ACHN (cell line): ENCODE data around the gene CXCL9.
A peak's percentile ranks its signal among the peaks of the same experiment; 100 is the strongest.
"Not testable (repeated sequence)": the region's sequence is repeated elsewhere in the genome, so short reads cannot be mapped to it uniquely, and the experiment has no call there.

ENCODE experiments used
- DNase-seq: peaks from one replicate; pipeline ENCODE4 v3.0.0-alpha.2; 2015
- in situ Hi-C: cut with HindIII; loops from 2 replicates; pipeline ENCODE4 v1.10.0; 2017; ENCODE audit warnings: low sequenced_read_pairs, low pct_ligation_motif_present, low pct_unique_long_range_greater_than_20kb

Gene CXCL9

GRCh38 chr4:76007089-76007862, at the start of gene CXCL9:
TSS of gene CXCL9 (minus strand) at chr4:76007509. CDS start at chr4:76007449, 60 bp downstream.
- in situ Hi-C loops, result no loop called here

DNA sequence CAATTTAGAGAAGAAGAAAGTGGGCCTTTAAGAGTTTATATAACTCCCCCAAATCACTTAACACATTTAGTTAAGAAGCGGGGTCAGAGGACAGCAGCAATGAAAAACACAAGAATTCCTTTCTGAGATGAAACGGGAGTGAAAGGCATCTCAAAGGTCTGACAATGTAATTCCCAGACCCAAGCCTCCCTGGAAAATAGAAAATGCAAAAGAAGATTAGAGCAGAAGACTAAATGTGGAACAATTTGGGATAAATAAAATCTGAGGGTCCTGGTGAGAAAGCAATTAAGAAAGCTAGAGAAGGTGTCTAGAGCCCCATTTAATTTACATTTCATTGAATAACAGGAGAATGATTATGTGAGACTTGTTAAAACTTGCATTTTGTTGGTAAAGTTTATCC, 48.1 kb upstream of the CXCL9 start:
- in situ Hi-C loops, result no loop called here
- no peak for DNase-seq

More at GRCh38 chr4:76007089-76007862, at the start of gene CXCL9:
- no peak for DNase-seq

DNA sequence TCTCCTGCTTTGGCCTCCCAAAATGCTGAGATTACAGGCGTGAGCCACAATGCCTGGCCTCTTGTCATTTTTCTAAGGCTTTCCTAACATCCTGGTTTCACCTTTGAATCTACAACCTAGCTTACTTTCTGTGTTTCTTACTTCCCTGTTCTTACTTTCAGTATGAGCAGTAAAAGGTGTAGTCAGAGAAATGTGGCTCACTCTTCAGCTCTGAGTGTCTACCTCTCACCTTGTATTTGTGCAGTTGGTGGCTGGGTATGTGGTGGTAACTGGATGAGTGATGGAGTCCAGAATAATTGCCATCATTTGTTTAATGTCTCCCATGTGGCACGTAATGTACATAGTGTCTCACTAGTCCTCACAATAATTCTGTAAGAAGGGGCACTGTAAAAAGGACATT, 47.7 kb upstream of the CXCL9 start:
- in situ Hi-C loops, result no loop called here
- no peak for DNase-seq

GRCh38 chr4:76053730-76054129, 46.4 kb upstream of the CXCL9 start:
- no peak for DNase-seq
- in situ Hi-C loops, result no loop called here

DNA sequence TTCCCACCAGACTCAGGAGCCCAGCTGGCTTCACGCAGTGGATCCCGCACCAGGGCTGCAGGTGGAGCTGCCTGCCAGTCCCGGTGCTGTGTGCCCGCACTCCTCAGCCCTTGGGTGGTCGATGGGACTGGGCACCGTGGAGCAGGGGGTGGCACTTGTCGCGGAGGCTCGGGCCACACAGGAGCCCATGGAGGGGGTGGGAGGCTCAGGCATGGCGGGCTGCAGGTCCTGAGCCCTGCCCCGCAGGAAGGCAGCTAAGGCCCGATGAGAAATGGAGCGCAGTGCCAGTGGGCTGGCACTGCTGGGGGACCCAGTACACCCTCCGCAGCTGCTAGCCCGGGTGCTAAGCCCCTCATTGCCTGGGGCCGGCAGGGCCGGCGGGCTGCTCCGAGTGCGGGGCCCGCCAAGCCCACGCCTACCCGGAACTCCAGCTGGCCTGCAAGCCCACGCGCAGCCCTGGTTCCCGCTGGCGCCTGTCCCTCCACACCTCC, 43.3 kb upstream of the CXCL9 start:
- DNase-seq, in situ Hi-C loops: not testable (repeated sequence)

- in situ Hi-C loops, DNase-seq: not testable (repeated sequence)
Observed at GRCh38 chr4:76049860-76050416, 42.6 kb upstream of the CXCL9 start.

GRCh38 chr4:76044686-76045085, 37.4 kb upstream of the CXCL9 start:
- DNase-seq, in situ Hi-C loops: not testable (repeated sequence)

DNA sequence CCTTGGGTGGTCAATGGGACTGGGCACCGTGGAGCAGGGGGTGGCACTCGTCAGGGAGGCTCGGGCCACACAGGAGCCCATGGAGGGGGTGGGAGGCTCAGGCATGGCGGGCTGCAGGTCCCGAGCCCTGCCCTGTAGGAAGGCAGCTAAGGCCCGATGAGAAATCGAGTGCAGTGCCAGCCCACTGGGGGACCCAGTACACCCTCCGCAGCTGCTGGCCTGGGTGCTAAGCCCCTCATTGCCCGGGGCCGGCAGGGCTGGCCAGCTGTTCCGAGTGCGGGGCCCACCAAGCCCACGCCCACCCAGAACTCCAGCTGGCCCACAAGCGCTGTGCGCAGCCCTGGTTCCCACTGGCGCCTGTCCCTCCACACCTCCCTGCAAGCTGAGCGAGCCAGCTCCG, 36.0 kb upstream of the CXCL9 start:
- in situ Hi-C loops, DNase-seq: not testable (repeated sequence)

- in situ Hi-C loops, DNase-seq: not testable (repeated sequence)
Observed at GRCh38 chr4:76042241-76042998, 35.1 kb upstream of the CXCL9 start.

DNA sequence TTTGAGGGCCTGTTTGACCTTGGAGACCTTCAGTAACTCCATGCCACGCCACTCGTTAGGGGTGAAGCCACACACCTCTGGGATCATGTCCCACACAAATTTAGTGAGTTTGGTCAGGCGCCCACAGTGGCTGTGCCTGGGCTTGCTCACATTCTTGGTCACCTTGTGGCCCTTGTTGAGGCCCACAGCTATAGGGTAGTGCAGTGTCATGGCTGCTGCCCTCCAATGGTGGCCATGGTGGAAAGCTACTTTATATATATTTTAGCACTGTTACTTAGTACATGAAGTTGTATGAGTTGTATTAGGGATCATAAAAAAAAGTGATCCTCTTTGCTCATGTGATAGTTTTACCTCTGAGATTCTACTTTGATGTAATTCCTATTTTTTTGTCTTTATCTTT, 29.5 kb upstream of the CXCL9 start:
- in situ Hi-C loops, result no loop called here

GRCh38 chr4:76035799-76036380, 28.6 kb upstream of the CXCL9 start, which contains the start of gene CXCL11:
TSS of gene CXCL11 (minus strand) at chr4:76036070. CDS start at chr4:76035987, 83 bp downstream.
- in situ Hi-C loops, result no loop called here
- no peak for DNase-seq

More for the DNA sequence above, 29.5 kb upstream of the CXCL9 start:
- no peak for DNase-seq

DNA sequence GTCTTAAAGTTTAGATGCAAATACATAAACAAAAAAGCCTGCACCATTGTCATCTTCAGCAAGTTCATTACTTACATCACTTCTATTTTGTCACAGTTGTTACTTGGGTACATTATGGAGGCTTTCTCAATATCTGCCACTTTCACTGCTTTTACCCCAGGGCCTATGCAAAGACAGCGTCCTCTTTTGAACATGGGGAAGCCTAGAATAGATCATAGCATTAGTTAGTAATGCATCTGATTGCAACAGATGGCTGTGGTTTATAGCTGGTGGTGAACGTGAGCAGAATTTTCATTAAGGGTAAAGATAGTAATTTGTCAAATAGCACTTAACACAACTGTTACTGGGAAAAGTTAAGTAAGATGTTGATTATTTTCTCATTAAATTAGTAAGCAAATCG, 27.8 kb upstream of the CXCL9 start:
- in situ Hi-C loops, result no loop called here
- DNase-seq, result no peak

GRCh38 chr4:76029300-76029699, 22.0 kb upstream of the CXCL9 start:
- DNase-seq, result no peak
- in situ Hi-C loops, result no loop called here

DNA sequence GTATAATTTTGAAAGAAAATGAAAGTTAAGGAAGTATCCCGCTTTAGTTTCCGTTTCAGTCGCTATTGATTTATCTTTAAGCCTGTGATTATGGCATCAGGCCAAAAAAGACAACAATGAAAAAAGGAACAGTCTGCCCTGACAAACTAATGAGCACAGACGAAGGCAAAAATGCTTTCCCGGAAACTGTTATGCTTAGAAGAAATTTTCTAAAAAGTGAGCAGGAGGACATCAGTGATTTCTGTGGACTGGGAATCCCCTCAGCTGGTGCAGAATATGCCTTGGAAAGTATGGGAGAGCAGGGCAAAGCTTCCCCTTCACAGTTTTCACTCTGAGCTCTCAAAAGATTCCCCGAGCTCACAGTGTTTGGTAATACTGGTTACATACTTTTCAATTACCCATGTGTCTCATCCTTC, 21.0 kb upstream of the CXCL9 start:
- in situ Hi-C loops, result no loop called here
- DNase-seq, result peak; percentile 9

DNA sequence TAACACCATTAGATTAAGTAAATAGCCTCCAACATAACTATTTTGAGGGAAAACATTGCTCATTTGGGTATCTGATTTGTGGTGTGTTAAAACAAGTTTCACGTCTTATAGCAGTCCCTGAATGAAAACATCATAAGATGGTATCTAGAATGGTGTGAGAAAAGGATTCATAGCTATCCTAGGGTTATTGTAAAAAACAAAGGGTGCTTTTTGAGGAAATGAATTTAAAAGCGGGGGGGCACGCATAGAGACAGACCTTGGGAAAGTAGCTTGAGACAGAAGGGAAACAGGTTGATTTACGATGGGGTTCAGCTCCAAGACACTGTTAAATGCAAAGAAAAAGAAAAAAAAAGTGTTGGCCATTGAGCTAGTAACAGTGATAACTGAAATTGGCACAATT, 16.8 kb upstream of the CXCL9 start:
- in situ Hi-C loops, result no loop called here
- DNase-seq, result no peak

DNA sequence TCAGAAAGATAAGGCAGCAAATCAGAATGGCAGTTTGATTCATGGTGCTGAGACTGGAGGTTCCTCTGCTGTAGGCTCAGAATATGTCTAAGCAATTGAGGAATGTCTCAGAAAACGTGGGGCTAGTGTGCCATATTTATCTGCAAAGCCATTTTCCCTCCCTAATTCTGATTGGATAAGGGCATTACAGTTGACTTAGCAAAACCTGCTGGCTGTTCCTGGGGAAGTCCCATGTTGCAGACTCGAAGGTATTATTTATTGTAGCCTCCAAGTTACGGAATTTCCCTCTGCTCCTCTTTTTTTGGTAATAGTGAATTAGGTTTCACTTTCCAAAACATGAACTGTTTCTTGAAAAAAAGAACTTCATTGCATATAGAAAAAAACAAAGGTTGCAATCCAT, 16.1 kb upstream of the CXCL9 start, which contains the start of gene CXCL10:
TSS of gene CXCL10 (minus strand) at position 109 of the 400 bp plus-strand sequence. CDS start at position 43, 66 bp downstream.
- DNase-seq, result no peak
- in situ Hi-C loops, result no loop called here

DNA sequence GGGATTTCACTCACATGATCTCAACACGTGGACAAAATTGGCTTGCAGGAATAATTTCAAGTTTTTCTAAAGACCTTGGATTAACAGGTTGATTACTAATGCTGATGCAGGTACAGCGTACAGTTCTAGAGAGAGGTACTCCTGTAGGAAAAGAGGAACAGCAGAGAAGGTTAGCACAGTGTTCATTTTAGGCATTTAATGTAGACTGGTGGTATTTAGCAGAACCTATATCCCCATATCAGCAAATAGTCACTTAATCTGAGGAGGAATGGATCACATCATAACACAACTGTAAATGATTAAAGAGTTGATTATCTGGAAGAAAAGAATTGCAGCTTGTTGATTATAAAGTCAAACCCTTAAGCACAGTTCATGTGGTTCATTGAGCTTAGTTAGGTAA, 15.4 kb upstream of the CXCL9 start:
- in situ Hi-C loops, result no loop called here
- DNase-seq, result no peak

GRCh38 chr4:76022031-76022430, 14.7 kb upstream of the CXCL9 start:
- in situ Hi-C loops, result no loop called here
- DNase-seq, result no peak
